ENCODE data around the gene PLEKHG3.
A peak's percentile ranks its signal among the peaks of the same experiment; 100 is the strongest.

The PLEKHG3 gene

DNA sequence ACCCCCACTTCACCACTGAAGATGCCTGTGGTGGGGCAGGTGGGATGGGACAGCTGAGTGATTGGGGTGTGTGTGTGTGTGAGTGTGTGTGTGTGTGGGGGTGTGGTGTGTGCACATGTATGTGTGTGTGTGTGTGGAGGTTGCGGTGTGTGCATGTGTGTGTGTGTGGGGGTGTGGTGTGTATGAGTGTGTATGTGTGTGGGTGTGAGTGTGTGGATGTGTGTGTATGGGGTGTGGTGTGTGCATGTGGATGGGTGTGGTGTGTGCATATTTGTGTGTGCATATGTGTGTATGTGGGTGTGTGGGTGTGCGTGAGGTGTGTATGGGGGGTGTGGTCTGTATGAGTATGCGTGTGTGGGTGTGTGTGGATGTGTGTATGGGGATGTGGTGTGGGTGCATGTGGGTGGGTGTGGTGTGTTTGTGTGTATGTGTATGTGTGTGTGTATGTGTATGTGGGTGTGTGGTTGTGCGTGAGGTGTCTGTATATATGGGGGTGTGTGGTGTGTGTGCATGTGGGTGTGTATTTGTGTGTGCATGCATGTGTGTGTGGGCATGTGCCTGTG, 61.6 kb downstream of the PLEKHG3 start:
- DNase-seq (no peak), ATAC-seq (no peak)
- peaks cover 12% of the 10 kb centered on the region for H3K4me1 Mint-ChIP-seq
- H3K27me3 Mint-ChIP-seq, result peaks cover 14% of the 10 kb centered on the region
- H3K27ac Mint-ChIP-seq, result no peak overlapping the region
- no peak overlapping the region for H3K4me3 Mint-ChIP-seq
- no peaks in the 10 kb centered on the region for H3K9me3 Mint-ChIP-seq

GRCh38 chr14:64766430-64767151, 62.4 kb downstream of the PLEKHG3 start:
- DNase-seq, result no peak
- Mint-ChIP-seq H3K4me1 (peaks cover 12% of the 10 kb centered on the region), H3K27me3 (peaks cover 7% of the 10 kb centered on the region), H3K4me3 (no peak overlapping the region), H3K27ac (no peak overlapping the region), H3K9me3 (no peaks in the 10 kb centered on the region)
- ATAC-seq, result no peak

DNA sequence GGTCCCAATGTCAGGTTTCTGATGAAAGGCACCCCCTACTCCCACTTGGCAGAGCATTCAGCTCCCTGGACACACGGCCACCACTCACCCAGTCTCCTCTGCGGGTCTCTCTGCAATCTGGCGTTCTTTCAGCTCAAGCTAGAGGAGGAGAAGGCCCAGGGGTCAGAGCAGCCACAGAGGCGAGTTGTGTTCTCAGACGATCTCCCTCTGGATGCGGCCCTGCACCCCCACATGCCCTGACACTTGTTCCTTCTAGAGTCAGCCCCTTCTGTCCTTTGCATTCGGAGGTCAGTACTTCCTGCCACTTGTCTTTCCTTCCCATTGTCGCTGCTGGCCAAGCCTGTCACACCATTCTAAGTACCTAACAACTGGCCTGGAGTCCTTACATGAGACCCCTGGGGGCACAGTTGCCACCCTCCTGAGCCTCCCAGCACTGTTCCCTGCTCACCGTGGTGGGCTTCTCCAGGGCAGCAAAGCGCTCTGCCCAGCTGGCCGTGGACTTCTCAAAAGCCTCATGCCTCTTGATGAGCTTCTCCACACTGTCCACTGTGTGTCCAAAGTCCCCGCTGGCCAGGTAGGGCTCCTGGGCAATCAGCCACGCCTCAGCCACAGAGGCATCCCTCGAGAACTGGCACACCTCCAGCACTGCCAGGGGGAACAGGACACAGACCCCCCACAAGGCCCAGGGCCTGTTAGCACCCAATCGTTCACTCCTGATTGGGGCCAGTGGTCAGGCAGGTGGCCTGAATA, 63.2 kb downstream of the PLEKHG3 start:
- no peak for ATAC-seq
- Mint-ChIP-seq H3K4me1 (peaks cover 6% of the 10 kb centered on the region), H3K27me3 (no peaks in the 10 kb centered on the region), H3K9me3 (no peaks in the 10 kb centered on the region), H3K4me3 (no peak overlapping the region), H3K27ac (no peak overlapping the region)
- no peak for DNase-seq

- Mint-ChIP-seq H3K4me3 (no peak overlapping the region), H3K4me1 (peaks cover 6% of the 10 kb centered on the region), H3K27ac (no peak overlapping the region), H3K9me3 (no peaks in the 10 kb centered on the region), H3K27me3 (no peaks in the 10 kb centered on the region)
- DNase-seq (no peak), ATAC-seq (no peak)
These were observed 64.3 kb downstream of the PLEKHG3 start for GRCh38 chr14:64768401-64769095.

DNA sequence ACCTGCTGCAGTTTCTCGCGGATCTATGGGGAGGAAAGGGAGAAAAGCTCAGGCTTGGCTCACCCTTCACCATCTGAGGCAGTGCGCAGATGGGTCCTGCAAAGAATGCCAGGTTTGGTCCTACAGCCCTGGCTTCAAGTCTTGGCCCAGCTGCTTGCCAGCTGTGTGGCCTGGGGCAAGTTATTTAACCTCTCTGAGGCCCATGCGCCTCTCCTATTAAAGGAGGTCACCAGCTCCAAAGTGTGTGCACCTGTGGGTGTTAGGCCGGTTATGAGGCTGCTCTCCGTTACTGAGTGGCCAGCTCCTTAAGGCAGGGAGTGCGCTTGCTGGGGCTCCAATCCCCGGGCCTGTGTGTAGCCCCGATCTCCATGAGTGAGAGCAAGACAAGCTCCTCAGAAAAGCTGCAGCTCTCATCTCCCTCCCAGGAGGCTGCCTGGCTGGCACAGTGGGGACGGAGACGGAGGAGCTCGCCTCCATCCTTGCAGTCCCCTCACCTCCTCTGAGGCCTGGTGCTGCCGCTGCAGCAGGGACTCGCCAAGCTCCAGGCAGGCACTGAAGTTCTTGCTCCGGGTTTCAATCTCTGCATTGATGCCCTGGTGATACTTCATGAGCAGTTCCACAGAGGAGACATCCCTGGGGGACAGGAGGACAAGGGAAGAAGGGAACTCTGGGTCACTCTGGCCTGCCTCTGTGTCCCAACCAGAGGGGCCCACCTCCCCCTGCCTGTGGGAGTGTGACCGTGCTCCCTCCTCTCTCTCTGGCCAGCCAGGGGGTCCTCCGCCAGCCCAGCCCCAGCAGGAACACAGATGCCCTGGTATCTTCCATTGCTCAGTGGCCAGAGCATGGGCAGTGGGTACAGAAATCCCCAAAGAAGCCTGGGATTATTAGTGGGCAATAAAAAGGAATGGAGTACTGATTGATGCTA, 65.1 kb downstream of the PLEKHG3 start:
- Mint-ChIP-seq H3K4me1 (peaks cover 5% of the 10 kb centered on the region), H3K27me3 (no peaks in the 10 kb centered on the region), H3K4me3 (no peak overlapping the region), H3K9me3 (no peaks in the 10 kb centered on the region), H3K27ac (no peak overlapping the region)
- no peak for DNase-seq
- no peak for ATAC-seq

GRCh38 chr14:64770751-64771150, 66.5 kb downstream of the PLEKHG3 start:
- Mint-ChIP-seq H3K27ac (no peak overlapping the region), H3K4me3 (no peak overlapping the region), H3K9me3 (no peaks in the 10 kb centered on the region), H3K4me1 (no peaks in the 10 kb centered on the region), H3K27me3 (no peaks in the 10 kb centered on the region)
- DNase-seq (no peak), ATAC-seq (no peak)

DNA sequence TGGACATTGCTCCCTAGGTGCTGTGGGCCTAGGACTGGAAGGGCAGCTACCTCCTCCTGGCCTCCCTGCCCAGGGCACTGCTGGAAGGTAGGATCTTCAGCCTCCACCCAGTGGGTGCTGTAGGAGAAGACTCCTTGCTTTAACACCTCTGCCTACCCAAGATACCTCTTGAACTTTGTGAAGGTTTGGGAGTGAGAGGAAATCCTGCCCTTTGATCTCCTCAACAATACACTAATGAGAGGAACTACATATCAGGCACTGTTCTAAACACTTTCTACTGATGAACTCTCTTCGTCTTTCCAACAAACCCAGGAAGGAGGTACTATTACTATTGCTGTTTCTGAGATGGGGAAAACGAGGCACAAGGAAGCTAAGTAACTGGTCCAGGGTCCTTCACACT, 66.9 kb downstream of the PLEKHG3 start:
- DNase-seq (no peak), ATAC-seq (no peak)
- Mint-ChIP-seq H3K27me3 (no peaks in the 10 kb centered on the region), H3K4me1 (no peaks in the 10 kb centered on the region), H3K4me3 (no peak overlapping the region), H3K27ac (no peak overlapping the region), H3K9me3 (no peaks in the 10 kb centered on the region)

DNA sequence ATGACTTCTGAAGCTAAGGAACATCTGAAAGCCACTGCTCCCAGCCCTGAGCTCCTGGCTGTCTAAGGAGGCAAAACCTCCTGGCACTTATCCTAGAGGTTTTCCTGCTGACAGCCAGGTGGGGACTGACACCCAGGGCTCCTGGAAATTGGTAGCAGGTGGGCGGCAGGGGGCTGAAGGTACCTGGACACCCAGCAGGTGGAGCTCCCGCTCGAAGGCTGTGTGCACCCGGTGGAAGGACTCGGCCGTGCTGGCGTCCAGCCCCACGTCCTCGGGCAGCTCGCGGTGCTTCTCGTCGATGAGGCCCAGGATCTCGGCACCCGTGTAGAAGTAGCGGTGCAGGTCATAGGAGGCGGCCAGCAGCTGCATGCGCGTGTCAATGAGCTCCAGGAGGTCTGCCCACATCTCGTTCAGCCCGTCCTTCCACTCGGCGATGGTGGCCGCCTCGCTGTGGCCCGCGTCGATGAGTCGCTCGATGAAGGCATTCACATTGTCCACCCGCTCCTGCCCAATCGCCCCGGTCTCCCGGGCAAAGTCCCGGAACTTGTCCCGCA, 68.2 kb downstream of the PLEKHG3 start:
- Mint-ChIP-seq H3K4me3 (no peak overlapping the region), H3K27me3 (no peaks in the 10 kb centered on the region), H3K27ac (no peak overlapping the region), H3K4me1 (no peaks in the 10 kb centered on the region), H3K9me3 (no peaks in the 10 kb centered on the region)
- DNase-seq (no peak), ATAC-seq (no peak)

GRCh38 chr14:64773046-64773445, 68.8 kb downstream of the PLEKHG3 start:
- no peak overlapping the region for H3K4me3 Mint-ChIP-seq
- H3K27me3 Mint-ChIP-seq, result no peaks in the 10 kb centered on the region
- no peaks in the 10 kb centered on the region for H3K9me3 Mint-ChIP-seq
- peak overlapping the region in 1 of 2 donors; percentile 60 for H3K27ac Mint-ChIP-seq
- no peak for ATAC-seq
- H3K4me1 Mint-ChIP-seq, result no peaks in the 10 kb centered on the region
- no peak for DNase-seq

- Mint-ChIP-seq H3K27ac (no peak overlapping the region), H3K27me3 (no peaks in the 10 kb centered on the region), H3K4me1 (no peaks in the 10 kb centered on the region), H3K9me3 (no peaks in the 10 kb centered on the region), H3K4me3 (no peak overlapping the region)
- no peak for DNase-seq
- no peak for ATAC-seq
These were observed 69.4 kb downstream of the PLEKHG3 start for GRCh38 chr14:64773577-64773976.

DNA sequence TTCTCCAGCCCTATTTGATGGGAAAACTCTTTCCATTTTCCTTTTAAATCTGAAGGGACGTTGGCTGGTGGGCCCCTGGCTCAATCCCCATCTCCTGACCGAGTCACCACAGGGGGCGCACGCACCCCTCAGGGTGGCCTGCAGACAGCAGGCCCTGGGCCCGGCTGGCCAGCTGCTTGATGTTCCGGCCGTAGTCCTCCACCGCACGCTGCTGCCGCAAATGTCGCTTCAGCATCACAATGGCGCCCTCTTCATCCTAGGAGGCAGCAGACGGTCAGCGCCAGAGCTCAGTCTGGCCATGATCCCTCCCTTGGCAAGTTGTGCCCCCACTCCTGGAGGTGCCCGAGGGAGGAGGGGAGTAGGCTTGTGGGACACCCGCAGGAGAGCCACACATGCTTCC, 70.0 kb downstream of the PLEKHG3 start:
- Mint-ChIP-seq H3K4me1 (no peaks in the 10 kb centered on the region), H3K9me3 (no peaks in the 10 kb centered on the region), H3K27me3 (no peaks in the 10 kb centered on the region), H3K4me3 (no peak overlapping the region), H3K27ac (peak overlapping the region in 1 of 2 donors; percentile 46)
- DNase-seq, result no peak
- no peak for ATAC-seq

DNA sequence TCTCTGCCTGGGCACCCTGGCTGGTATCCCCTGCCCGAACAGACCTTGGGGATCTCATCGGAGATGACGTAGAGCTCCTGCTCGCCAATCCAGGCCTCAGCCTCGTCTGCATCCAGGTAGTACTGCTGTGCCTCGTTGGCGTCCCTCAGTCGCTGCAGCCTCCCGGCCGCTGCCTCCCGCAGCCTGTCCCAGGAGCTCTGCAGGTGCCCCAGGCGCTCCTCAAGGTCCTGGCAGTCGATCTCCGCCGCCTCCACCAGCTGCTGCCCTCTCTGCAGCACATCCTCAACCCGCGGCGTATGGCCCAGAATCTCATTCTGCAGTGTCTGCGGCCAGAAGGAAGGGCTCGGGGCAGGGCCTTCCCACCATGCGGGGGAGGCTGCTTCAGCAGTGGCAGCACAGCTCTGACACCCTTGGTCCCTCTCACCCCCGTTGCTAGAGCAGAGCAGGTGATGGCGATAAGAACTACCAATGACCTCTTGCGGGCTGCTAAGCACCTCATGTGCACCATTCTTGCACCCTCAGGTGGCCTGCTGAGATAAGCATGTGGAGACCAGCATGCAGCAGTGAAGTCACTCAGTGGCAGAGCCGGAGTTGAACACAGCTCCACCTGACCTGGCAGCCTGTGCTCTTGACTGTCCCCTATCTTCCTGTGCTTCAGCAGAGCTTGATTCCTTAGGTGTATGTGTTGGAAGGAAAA, 71.0 kb downstream of the PLEKHG3 start:
- H3K9me3 Mint-ChIP-seq, result no peaks in the 10 kb centered on the region
- DNase-seq (no peak), ATAC-seq (no peak)
- H3K27me3 Mint-ChIP-seq, result no peaks in the 10 kb centered on the region
- H3K4me1 Mint-ChIP-seq, result no peaks in the 10 kb centered on the region
- H3K27ac Mint-ChIP-seq, result no peak overlapping the region
- H3K4me3 Mint-ChIP-seq, result no peak overlapping the region

- no peak for ATAC-seq
- H3K27ac Mint-ChIP-seq, result no peak overlapping the region
These were observed 73.2 kb downstream of the PLEKHG3 start for GRCh38 chr14:64777461-64777860.

DNA sequence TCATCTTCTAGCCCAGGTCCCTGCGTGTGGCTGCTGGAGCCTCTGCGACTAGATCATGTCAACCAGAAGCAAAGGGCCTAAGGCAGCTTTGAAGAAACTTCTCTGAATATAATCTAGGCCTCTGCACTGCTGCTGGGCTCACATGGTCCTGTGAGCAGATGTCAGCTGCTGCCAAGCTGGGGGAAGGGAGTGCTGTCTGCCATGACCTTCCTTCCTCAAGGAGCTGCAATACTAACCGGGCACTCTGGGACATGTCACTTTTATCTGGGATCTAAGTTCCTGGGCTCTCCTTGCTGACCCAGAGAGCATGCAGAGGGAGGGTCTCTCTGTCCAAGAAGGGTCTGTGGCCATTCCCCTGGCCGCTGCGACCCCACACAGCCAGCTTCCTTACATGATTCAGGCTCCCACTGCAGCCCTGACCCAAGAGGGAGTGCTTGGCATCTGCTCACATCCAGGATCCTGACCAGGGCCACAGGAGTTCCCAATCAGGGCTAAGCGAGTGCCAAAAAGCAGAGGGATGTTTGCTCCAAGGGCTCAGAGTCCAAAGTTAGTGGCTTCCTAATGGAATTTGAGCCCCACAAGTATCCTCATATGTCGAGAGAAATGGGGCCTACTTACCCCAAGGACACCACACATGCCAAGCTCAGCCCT, 74.0 kb downstream of the PLEKHG3 start:
- no peaks in the 10 kb centered on the region for H3K9me3 Mint-ChIP-seq
- no peak for ATAC-seq
- DNase-seq, result no peak
- H3K4me1 Mint-ChIP-seq, result no peaks in the 10 kb centered on the region
- H3K27ac Mint-ChIP-seq, result no peak overlapping the region
- no peaks in the 10 kb centered on the region for H3K27me3 Mint-ChIP-seq
- no peak overlapping the region for H3K4me3 Mint-ChIP-seq

More at GRCh38 chr14:64777461-64777860, 73.2 kb downstream of the PLEKHG3 start:
- no peaks in the 10 kb centered on the region for H3K9me3 Mint-ChIP-seq
- H3K27me3 Mint-ChIP-seq, result no peaks in the 10 kb centered on the region
- H3K4me1 Mint-ChIP-seq, result no peaks in the 10 kb centered on the region
- H3K4me3 Mint-ChIP-seq, result no peak overlapping the region
- no peak for DNase-seq

Measured in stimulated activated naive CD8-positive, alpha-beta T cell treated with anti-CD3 and anti-CD28 coated beads, Interleukin-15, amount 100 ng/mL, for 72 hours (primary cell).